ENCODE results near the gene CD300LG.

The CD300LG gene

GRCh38 chr17:43856141-43856540 is 9.2 kb downstream of the CD300LG start:
- Histone ChIP-seq H3K36me3 (replicated peaks; ENCODE audit: insufficient read depth, low read length) (no peaks in the 10 kb centered on the region), H3K27me3 (replicated peaks; ENCODE audit: insufficient read depth, low read length) (peaks cover 97% of the 10 kb centered on the region), H4K20me1 (ENCODE audit: insufficient read depth, low read length) (no peaks in the 10 kb centered on the region), H2AFZ (ENCODE audit: low read length) (no peak overlapping the region), H3K4me3 (ENCODE audit: low read length) (no peak overlapping the region), H3K4me2 (ENCODE audit: low read depth, low read length) (no peak overlapping the region), H3K27ac (ENCODE audit: low read length) (no peak overlapping the region), H3K9me3 (replicated peaks; ENCODE audit: insufficient read depth, low read length) (no peaks in the 10 kb centered on the region), H3K4me1 (ENCODE audit: low read length) (no peaks in the 10 kb centered on the region), H3K9me2 (replicated peaks; ENCODE audit: insufficient read depth, low read length) (no peaks in the 10 kb centered on the region), H3F3A (ENCODE audit: insufficient read depth, low read length) (no peaks in the 10 kb centered on the region), H3K79me2 (ENCODE audit: low read length) (no peaks in the 10 kb centered on the region), H3K9ac (ENCODE audit: low read length) (no peak overlapping the region)
- TF ChIP-seq CTCF (IDR thresholded peaks at IDR 0.05; ENCODE audit: low read length) = no peak
- no peak for TF ChIP-seq EZH2phosphoT487 (IDR thresholded peaks at IDR 0.05; ENCODE audit: low read length)
- TF ChIP-seq EZH2 (optimal IDR thresholded peaks at IDR 0.05; ENCODE audit: low read depth, low read length) = no peak
- DNase-seq = no peak

- H2AFZ ChIP-seq (ENCODE audit: low read length) = no peak overlapping the region
- H3K27me3 ChIP-seq (replicated peaks; ENCODE audit: insufficient read depth, low read length) = peaks cover 98% of the 10 kb centered on the region
- no peak for TF ChIP-seq EZH2 (optimal IDR thresholded peaks at IDR 0.05; ENCODE audit: low read depth, low read length)
- TF ChIP-seq EZH2phosphoT487 (IDR thresholded peaks at IDR 0.05; ENCODE audit: low read length) = no peak
- TF ChIP-seq CTCF (IDR thresholded peaks at IDR 0.05; ENCODE audit: low read length) = no peak
- no peaks in the 10 kb centered on the region for H3F3A ChIP-seq (ENCODE audit: insufficient read depth, low read length)
- no peaks in the 10 kb centered on the region for H4K20me1 ChIP-seq (ENCODE audit: insufficient read depth, low read length)
- H3K9ac ChIP-seq (ENCODE audit: low read length) = no peak overlapping the region
- DNase-seq = no peak
- no peaks in the 10 kb centered on the region for H3K36me3 ChIP-seq (replicated peaks; ENCODE audit: insufficient read depth, low read length)
- no peaks in the 10 kb centered on the region for H3K9me3 ChIP-seq (replicated peaks; ENCODE audit: insufficient read depth, low read length)
- no peaks in the 10 kb centered on the region for H3K9me2 ChIP-seq (replicated peaks; ENCODE audit: insufficient read depth, low read length)
- H3K4me2 ChIP-seq (ENCODE audit: low read depth, low read length) = no peak overlapping the region
- H3K4me3 ChIP-seq (ENCODE audit: low read length) = no peak overlapping the region
- no peaks in the 10 kb centered on the region for H3K79me2 ChIP-seq (ENCODE audit: low read length)
- no peak overlapping the region for H3K27ac ChIP-seq (ENCODE audit: low read length)
- no peaks in the 10 kb centered on the region for H3K4me1 ChIP-seq (ENCODE audit: low read length)
Observed at GRCh38 chr17:43857141-43857540, 10.2 kb downstream of the CD300LG start.

- Histone ChIP-seq H3K9me3 (replicated peaks; ENCODE audit: insufficient read depth, low read length) (no peaks in the 10 kb centered on the region), H3K36me3 (replicated peaks; ENCODE audit: insufficient read depth, low read length) (no peaks in the 10 kb centered on the region), H3K9me2 (replicated peaks; ENCODE audit: insufficient read depth, low read length) (no peaks in the 10 kb centered on the region), H3K79me2 (ENCODE audit: low read length) (no peaks in the 10 kb centered on the region), H3K27ac (ENCODE audit: low read length) (no peak overlapping the region), H3K4me1 (ENCODE audit: low read length) (no peaks in the 10 kb centered on the region), H3K4me3 (ENCODE audit: low read length) (no peak overlapping the region), H2AFZ (ENCODE audit: low read length) (no peak overlapping the region), H3K27me3 (replicated peaks; ENCODE audit: insufficient read depth, low read length) (peaks cover 93% of the 10 kb centered on the region), H3K4me2 (ENCODE audit: low read depth, low read length) (no peak overlapping the region), H4K20me1 (ENCODE audit: insufficient read depth, low read length) (no peaks in the 10 kb centered on the region), H3K9ac (ENCODE audit: low read length) (no peak overlapping the region), H3F3A (ENCODE audit: insufficient read depth, low read length) (no peaks in the 10 kb centered on the region)
- TF ChIP-seq EZH2 (optimal IDR thresholded peaks at IDR 0.05; ENCODE audit: low read depth, low read length) = no peak
- no peak for TF ChIP-seq CTCF (IDR thresholded peaks at IDR 0.05; ENCODE audit: low read length)
- TF ChIP-seq EZH2phosphoT487 (IDR thresholded peaks at IDR 0.05; ENCODE audit: low read length) = no peak
- DNase-seq = no peak
Observed at GRCh38 chr17:43857957-43858600, 11.1 kb downstream of the CD300LG start.

Measured in MM.1S (cell line).